ENCODE measurements around the gene LRRC42.

LRRC42 gene, protein sequence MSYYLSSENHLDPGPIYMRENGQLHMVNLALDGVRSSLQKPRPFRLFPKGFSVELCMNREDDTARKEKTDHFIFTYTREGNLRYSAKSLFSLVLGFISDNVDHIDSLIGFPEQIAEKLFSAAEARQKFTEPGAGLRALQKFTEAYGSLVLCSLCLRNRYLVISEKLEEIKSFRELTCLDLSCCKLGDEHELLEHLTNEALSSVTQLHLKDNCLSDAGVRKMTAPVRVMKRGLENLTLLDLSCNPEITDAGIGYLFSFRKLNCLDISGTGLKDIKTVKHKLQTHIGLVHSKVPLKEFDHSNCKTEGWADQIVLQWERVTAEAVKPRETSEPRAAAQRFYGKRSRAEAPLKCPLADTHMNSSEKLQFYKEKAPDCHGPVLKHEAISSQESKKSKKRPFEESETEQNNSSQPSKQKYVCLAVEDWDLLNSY

DNA sequence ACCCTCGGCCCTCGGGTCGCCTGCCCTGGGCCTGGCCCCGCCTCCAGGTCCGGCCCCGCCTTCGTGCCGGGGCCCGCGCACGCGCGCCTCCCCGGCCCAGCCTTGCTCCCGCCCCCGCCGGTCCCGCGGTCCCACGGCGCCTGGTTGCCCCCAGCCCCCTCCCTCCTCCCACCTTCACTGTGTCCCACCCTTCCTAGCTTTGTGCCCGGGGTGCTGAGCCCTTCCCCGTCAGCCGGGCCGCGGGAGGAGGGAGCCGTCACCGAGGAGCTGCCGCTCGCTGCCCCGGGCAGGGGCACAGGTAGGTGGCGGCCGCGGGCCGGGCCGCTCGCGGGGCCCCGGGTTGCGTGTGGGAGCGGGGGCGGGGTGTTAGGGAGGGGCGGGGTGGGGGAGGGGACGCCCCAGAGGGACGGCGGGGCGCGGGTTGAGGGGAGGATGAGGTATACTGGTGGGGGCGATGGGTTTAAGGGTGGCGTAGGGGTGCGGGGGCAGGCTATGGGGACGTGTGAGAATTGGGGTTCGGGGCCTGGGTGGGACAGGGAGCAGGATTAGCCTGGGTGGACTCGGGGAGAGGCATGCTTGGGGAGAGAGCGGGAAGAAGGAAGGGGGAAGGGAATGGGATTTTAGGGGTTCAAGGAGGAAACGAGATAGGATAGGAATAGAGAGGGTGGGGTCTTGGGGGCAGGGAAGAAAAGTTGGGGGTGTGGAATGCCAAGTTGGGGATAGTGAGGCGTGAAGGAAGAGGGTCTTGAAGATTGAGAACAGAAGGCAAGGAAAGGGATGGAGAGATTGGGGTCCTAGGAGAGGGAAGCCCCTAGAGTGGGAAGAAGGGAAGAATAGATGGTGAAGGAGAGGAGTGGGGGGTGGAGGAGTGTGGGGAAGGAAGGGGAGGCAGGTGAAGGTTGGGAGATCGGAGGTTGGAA lies at the start of gene LRRC42:
Gene LRRC42, plus strand, starts transcription at position 99 of the 920 bp plus-strand sequence. CDS start 5,650 bp downstream, outside the sequence.
- no peak for DNase-seq (ENCODE audit: low spot score)

DNA sequence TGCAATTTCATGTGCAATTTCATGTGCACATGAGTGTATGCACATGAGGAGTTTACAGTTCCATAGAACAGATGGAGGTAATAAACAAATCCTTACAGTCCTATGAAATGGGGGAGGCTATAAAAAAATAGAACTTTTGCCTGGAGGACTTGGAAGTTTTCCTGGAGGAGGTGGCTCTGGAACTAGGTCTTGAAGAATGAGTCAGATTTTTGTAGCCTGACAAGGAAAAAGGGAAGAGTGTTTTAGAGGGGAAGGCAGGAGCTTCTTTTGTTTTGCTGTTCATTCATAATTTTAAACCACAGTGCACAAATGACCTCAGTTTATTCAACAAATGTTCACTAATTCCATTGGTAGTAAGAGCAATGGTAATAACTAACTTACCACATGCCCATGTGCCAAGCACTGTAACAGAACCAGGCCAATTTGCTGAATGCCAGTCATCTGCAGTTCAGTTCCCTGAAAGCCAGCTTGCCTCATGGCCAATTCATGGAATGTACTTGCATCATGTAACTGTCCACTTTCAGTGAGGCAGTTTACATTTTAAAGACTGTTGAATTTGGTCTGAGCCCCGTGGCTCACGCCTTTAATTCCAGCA lies 49.4 kb upstream of the LRRC42 start:
- no peak for DNase-seq (ENCODE audit: low spot score)

DNA sequence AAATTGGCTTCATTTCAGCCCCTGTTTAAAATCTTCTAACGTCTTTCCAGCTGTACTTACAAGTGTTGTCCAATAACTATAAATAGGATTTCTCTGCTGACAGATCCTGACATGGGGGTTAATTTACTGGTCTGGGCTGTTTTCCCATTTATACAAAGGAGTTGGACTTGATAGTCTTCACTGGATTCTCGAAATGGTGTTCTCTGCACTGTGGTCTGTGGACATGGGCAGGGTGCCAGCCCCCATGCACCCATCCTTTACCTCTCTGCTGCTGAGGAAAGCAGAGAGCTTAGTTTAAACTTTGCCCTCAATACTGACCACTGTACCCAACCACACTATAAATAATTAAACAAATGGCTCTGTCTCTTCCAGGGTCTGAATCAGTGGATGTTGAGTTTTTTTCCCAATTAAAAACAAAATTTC lies 46.9 kb upstream of the LRRC42 start:
- no peak for DNase-seq (ENCODE audit: low spot score)

DNA sequence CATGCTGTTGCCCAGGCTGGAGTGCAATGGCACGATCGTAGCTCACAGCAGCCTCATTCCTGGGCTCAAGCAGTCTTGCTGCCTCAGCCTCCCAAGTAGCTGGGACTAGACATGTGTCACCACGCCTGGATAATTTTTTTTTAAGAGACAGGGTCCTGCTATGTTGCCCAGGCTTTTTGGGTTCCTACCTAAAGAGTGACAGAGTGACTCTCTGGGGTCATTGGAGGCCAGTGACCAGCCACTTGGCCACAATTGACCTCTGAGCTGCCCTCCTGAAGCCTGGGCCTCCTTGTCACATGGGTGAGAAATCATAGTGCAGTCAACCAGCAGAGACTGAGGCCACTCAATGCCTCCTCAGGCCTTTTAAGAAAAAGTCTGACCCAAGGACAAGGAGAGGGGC lies 46.4 kb upstream of the LRRC42 start:
- no peak for DNase-seq (ENCODE audit: low spot score)

DNA sequence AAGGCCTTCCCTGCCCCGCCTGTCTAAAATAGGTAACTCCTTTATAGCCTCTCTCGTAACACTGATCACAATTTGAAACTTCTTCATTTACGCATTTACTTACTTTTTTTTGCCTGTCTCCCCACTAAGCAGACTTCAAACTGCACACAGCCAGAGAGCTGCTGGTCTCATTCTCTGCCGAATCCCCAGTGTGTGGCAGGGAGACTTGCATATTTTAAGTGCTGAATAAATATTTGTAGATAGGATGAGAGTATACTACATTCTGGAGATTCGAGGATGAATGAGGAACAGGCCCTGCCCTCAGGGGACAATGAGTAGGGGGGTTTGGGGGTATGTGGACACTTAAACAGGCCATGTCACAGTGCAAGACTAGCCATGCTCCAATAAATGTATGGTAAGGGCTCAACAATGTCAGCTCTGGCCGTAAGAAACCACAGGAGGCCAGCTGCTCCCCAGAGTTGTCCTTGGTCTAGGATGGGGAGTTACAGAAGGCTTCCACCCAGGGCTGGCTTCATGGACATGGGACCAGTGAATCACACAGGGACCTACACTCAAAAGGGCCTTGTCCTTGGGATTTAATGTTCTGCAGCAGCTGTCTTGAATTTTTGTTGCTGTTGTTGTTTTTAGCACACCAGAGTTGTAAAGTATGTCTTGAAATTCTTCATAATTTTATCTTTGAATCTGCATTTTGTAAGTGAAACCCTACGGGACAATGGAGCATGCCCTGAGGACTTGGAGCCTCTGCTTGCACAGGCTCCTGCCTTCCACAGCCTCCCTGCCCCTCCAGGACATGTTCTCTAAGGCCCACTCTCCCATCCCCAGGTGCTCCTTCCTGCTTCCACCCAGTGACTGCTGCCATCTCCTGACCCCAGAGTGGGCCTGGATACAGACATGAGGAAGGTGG lies 43.7 kb upstream of the LRRC42 start:
- DNase-seq (ENCODE audit: low spot score), result no peak

DNA sequence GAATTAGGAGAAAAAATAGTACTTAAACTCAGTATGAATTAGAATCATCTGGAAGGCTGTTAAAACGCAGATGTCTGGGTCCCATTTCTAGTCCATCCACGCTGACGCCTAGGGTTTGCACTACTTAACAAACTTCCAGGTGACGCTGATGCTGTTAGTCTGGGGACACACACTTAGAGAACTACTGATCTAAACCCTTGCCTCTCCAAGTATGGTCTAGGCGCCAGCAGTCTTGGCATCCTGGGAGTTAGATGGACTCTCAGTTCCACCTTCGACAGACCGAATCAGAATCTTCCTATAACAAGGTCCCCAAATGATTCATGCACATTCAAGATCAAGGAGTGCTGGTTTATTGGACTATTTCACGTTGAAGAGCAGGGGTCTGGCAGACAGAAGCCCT lies 40.6 kb upstream of the LRRC42 start:
- no peak for DNase-seq (ENCODE audit: low spot score)

DNA sequence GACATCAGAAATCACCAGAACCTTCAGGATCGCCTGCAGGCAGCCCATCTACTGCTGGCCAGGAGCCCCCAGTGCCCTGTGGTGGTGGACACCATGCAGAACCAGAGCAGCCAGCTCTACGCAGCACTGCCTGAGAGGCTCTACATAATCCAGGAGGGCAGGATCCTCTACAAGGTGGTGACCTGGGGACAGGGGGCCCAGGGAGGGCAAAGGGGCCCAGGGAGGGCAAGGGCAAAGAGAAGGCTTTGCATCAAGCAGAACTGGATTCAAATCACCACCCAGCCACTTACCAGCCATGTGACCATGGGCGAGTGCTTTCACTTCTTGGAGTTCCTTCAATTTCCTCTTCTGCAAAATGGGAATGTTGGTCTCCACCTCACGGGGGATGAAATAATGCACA lies 40.0 kb upstream of the LRRC42 start:
- no peak for DNase-seq (ENCODE audit: low spot score)

DNA sequence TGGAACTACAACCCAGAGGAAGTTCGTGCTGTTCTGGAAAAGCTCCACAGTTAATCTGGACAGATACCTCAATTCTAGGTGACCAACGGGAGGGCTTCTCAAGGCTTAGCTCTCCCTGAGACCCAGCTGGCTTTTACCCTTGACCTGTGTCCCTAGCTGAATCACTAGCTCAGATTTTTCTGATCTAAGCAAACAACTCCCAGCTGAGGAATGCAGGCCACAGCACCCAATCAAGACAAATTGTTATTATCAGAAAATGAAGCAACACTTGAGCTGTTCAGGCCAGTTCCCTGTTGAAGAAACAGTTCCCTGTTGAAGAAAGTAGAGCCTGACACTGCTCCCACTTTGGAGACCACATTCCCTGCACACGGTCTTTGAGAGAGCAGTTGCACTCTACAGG lies 36.2 kb upstream of the LRRC42 start:
- DNase-seq (ENCODE audit: low spot score), result no peak

DNA sequence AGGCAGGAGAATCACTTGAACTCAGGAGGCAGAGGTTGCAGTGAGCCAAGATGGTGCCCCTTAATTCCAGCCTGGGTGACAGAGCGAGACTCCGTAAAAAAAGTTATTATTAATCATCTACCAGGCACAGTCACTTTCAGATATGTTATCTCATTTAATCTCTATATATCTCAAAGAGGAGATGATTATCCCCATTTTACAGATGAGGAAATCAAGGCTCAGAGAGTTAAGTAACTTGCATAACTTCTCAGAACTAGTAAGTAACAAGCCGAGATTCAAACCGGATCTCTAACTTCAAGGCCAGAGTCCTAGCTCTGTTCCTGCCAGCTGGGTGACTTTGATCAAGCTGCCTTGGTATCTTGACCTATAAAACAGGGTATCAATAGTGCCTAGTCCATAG lies 34.7 kb upstream of the LRRC42 start:
- DNase-seq (ENCODE audit: low spot score), result no peak

DNA sequence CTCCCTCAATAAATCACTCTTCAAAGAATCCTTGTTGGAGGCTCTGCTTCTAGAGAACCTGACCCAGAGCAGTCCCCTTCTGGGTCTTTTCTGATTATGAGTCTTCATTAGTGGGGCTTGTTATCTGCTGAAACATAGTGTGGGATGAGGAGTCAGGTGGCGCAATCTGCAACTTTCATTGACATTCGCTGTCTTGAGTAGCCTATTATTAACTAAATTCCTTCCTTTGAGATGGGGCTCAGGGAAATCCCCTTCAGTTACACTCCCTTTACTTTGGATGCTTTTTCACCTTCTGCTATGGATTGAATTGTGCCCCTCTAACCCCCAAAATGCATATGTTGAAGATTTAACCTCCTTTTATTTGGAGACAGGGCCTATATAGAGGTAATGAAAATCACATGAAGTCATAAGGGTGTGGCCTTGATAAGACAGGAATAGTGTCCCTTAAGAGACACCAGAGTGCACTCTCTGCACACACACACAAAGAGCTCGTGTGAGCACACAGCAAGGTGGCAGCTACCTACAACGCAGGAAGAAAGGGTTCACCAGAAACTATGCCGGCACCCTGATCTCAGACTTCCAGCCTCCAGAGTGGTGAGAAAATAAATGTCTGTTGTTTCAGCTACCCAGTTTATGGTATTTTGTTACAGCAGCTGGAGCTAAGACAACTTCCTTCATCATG lies 32.7 kb upstream of the LRRC42 start:
- peak; percentile 33 for DNase-seq (ENCODE audit: low spot score)

DNA sequence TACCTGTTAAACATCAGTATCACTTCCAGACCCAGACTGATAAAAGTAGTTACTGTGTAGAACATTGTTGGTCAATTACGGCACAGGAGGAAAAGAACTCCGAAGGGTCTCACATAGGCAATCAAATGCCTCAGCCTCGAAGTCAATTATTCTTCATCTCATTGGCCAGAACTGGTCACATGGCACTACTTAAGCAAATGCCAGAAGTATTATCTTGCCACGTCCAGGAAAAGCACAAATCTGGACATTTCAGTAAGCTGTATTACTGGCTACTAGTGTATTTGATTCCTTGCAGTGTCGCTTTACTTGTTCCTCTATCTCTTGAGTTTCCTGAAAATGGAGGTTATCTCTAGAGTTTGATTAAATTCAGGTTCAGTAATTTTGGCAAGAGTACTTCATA lies 27.8 kb upstream of the LRRC42 start:
- DNase-seq (ENCODE audit: low spot score), result no peak

DNA sequence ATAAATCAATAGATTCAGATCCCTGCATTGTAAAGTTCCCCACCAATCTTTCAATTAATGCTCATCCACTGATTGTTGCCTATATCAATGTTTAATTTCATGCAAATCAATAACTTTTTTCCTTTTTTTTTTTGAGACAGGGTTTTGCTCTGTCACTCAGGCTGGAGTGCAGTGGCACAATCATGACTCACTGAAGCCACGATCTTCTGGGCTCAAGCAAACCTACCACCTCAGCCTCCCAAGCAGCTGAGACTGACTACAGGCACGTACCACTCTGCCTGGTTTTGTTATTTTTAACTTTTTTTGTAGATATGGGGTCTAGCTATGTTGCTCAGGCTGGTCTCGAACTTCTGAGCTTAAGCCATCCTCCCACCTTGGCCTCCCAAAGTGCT lies 26.5 kb upstream of the LRRC42 start:
- no peak for DNase-seq (ENCODE audit: low spot score)

DNA sequence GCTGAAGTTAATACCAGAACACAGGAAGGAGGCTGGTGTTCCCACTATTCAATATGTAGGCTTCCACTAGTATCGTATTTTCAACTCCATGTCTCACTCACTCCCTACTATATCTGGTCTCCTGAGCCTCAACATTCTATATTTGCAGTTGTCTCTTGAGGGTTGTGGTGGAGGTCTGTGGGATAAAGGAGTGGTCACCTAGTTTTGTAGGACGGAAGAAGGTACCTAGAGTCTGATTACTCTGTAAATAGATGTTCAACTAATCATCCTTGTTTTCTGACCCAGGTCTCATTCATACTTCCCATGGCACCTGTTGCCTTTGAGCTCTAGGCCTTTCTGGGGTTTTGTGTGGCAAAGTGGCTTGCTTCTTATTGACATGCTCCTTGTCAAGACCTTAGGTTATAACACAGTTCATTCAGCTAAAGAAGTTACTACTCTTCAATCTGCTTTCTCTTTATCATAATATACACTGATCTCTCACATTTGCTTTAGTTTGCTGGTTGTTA lies 18.7 kb upstream of the LRRC42 start:
- DNase-seq (ENCODE audit: low spot score), result no peak

DNA sequence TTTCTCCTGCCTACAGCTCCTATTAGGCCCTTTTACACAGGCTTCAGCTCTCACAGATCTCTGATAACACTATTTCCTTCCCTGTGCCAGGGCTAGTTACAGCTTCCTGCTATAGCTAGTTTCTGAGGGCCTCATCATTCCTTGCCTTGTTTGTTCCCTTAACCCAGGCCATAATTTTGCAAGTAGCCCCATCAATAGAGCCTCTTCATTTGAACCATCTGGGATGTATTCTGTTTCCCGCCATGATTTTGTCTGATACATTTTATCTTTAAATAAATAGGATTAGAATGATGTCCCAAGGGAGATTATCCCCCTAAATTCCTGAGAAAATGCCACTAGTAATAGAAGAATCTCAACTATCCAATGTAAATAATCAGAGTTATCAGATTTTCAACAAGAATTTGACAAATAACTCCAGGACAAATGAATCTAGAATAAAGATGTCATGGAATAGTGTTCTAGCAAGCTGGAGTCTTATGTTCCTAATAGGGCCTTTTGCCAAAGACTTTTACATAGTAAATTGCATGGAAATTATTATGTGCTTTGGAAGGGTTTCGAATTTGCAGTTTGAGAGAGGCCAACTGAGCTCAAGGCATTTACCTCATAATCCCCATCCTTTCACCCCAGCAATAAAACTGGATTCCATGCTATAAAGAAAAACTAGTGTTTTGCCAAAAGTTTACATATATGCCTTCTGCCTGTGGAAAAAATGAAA lies 16.7 kb upstream of the LRRC42 start:
- DNase-seq (ENCODE audit: low spot score), result no peak

DNA sequence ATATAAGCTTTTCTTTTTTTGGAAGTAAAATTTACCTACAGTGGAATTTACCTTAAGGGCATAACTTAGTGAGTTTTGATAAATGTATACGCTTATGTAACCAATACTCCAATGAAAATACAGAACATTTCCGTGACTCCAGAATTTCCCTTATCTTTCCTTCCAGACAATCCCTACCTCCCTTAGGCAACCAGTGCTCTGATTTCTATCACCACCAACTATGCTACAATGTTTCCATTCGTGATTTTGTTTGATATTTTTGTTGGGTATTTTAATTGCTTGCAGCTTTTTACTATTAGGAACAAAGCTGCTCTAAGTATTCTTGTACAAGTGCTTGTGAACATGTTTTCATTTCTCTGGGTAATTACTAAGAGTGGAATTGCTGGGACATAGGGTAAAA lies 15.2 kb upstream of the LRRC42 start:
- no peak for DNase-seq (ENCODE audit: low spot score)

DNA sequence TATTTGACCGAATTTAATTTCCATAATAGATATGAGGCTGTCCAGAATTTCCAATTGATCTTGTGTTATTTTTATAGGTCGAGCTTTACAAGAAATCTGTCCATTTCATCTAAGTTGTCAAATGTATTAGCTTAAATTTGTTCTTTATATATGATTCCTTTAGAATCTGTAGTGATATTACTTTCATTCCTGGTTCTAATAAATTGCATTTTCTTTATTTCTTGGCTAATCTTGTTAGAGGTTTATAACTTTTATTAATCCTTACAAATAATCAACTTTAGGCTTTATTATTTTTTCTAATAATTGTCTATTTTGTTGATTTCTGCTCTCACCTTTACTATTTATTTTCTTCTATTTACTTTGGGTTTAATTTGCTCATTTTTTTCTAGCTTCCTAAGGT lies 14.6 kb upstream of the LRRC42 start:
- DNase-seq (ENCODE audit: low spot score), result no peak

DNA sequence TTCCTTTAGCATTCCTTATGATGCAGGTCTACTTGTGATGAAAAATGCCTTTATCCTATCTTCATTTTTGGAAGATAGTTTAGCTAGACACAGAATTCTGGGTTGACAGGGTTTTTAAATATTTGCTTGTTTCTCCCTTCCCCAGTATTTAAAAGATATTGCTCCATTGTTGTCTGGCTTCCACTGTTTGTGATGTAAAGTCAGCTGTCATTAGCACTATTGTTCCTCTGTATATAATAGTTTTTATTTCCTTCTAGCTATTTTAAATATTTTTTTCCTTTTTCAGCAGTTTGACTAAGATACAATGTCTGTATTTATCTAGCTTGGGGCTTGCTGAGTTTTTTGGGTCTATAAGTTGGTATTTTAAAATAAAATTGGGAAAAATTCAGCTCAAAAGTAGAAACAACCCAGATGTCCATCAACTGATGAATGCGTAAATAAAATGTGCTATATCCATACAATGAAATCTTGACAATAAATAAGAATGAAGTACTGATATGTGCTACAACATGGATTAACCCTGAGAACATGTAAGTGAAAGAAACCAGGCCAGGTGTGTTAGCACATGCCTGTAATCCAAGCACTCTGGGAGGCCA lies 11.9 kb upstream of the LRRC42 start:
- DNase-seq (ENCODE audit: low spot score), result no peak

DNA sequence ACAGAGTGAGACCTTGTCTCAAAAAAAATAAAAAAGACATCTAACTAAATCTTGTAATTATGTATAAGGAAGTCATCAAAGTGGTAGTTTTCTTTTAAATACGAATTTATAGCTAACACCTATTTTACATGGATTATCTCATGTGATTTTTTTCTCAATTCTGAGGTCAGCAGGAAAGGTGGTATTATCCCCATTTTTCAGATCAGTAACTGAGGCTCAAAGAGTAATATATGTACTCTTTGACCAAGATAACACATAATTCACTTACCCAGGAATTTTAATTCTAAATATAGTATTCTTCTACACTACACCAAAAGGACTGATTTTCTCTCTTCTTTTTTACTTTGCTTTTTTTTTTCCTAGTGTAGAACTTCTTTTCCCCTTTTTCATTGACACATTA lies 9.7 kb upstream of the LRRC42 start:
- DNase-seq (ENCODE audit: low spot score), result no peak

DNA sequence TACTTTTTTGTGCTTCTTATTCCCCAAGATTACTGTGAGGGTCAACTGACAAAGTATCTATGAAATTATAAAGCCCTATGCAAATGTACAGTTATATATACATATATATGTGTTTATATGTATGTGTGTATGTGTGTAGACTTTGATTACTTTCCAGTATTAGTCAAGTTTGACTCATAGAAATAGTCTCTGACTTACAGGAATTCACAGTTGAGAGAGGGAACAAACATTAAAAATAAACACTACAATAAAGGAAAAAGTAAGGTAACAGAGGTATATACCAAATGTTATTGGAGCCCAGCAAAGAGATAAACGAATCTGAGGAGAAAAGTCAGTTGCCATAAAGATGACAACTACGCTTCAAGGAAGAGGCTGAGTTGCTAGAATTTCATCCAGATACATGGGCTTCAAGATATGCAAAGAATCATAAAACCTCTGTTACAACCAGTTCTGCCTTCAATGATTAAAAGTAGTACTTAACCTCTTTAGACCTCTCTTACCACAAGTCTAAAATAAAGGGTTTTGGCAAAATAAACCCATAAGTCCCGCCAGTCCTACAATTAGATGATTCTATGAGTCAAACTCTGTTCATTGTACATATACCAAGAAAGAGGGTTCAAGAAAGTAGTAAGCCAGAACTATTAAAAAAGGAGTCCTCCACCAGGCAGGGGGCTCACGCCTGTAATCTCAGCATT lies 7.9 kb upstream of the LRRC42 start:
- DNase-seq (ENCODE audit: low spot score), result no peak
